ENCODE results near the gene DHRS1. TPM values are rescaled to one million over a fixed set of nuclear protein-coding genes. Genes with fewer than 3 reads are reported as not detected.

The DHRS1 gene
- total and polyA plus RNA-seq, 2 donors from 2014 or later, result 32.7 to 56.7 TPM

DNA sequence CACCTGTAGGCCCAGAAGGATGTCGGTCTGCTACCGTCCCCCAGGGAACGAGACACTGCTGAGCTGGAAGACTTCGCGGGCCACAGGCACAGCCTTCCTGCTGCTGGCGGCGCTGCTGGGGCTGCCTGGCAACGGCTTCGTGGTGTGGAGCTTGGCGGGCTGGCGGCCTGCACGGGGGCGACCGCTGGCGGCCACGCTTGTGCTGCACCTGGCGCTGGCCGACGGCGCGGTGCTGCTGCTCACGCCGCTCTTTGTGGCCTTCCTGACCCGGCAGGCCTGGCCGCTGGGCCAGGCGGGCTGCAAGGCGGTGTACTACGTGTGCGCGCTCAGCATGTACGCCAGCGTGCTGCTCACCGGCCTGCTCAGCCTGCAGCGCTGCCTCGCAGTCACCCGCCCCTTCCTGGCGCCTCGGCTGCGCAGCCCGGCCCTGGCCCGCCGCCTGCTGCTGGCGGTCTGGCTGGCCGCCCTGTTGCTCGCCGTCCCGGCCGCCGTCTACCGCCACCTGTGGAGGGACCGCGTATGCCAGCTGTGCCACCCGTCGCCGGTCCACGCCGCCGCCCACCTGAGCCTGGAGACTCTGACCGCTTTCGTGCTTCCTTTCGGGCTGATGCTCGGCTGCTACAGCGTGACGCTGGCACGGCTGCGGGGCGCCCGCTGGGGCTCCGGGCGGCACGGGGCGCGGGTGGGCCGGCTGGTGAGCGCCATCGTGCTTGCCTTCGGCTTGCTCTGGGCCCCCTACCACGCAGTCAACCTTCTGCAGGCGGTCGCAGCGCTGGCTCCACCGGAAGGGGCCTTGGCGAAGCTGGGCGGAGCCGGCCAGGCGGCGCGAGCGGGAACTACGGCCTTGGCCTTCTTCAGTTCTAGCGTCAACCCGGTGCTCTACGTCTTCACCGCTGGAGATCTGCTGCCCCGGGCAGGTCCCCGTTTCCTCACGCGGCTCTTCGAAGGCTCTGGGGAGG lies 11.3 kb upstream of the DHRS1 start, which contains the start of gene LTB4R:
Gene LTB4R, plus strand, starts transcription at position 857 of the 959 bp plus-strand sequence. CDS start 4,150 bp downstream, outside the sequence.
- intact Hi-C loops (cut with DNase I), result no loop called here
- FAIRE-seq (no peak), DNase-seq (peak; percentile 89 to 94 (median 90))
- no peaks in the 10 kb centered on the region for H3K9me3 ChIP-seq (ENCODE audit: control insufficient read depth in 2 of 3, insufficient read depth in 1 of 3, low read length in 3 of 3)
- H3K9ac ChIP-seq (ENCODE audit: low read length in 3 of 3), result peak within 1 kb of the TSS in 1 of 3 donors; percentile 30
- peaks cover 0 to 46% (median 38%) of the 10 kb centered on the region in 3 donors for H3K4me1 ChIP-seq (ENCODE audit: control insufficient read depth in 2 of 3, insufficient read depth in 2 of 3, low read depth in 1 of 3, low read length in 3 of 3)
- H3K27me3 ChIP-seq (ENCODE audit: control insufficient read depth, insufficient read depth, low read length), result peaks cover 3% of the 10 kb centered on the region
- H3K4me3 ChIP-seq (ENCODE audit: low read length in 3 of 3), result peak within 1 kb of the TSS in 2 of 3 donors; percentile 18 to 49
- peaks cover 0 to 11% (median 7%) of the 10 kb centered on the region in 3 donors for H3K36me3 ChIP-seq (ENCODE audit: control insufficient read depth in 2 of 3, insufficient read depth in 3 of 3, low read length in 3 of 3)
- TF ChIP-seq, protein P1, sequence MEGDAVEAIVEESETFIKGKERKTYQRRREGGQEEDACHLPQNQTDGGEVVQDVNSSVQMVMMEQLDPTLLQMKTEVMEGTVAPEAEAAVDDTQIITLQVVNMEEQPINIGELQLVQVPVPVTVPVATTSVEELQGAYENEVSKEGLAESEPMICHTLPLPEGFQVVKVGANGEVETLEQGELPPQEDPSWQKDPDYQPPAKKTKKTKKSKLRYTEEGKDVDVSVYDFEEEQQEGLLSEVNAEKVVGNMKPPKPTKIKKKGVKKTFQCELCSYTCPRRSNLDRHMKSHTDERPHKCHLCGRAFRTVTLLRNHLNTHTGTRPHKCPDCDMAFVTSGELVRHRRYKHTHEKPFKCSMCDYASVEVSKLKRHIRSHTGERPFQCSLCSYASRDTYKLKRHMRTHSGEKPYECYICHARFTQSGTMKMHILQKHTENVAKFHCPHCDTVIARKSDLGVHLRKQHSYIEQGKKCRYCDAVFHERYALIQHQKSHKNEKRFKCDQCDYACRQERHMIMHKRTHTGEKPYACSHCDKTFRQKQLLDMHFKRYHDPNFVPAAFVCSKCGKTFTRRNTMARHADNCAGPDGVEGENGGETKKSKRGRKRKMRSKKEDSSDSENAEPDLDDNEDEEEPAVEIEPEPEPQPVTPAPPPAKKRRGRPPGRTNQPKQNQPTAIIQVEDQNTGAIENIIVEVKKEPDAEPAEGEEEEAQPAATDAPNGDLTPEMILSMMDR (IDR thresholded peaks at IDR 0.05; ENCODE audit: borderline replicate concordance, extremely low read depth, insufficient read depth), result peak; percentile 7
- peak within 1 kb of the TSS; percentile 68 to 72 for H3K27ac ChIP-seq (ENCODE audit: low read depth in 2 of 2, low read length in 2 of 2)

DNA sequence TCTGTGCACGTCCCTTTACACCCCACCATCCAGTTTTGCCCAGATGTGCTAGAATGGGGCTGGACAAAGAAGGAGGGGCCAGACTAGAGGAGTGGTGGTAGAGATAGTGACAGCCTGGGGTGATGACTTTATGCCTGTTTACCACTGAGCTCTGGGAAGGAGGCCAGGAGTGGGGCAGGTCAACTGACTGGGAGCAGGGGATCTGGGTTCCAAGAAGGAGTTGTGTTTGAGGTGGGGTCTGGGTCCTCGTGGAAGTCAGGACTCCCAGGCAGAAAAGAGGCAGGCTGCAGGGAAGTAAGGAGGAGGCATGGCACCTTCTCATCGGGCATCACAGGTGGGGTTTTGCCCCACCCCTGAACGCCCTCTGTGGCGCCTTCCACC lies 10.7 kb upstream of the DHRS1 start:
- Histone ChIP-seq H3K4me3 (ENCODE audit: low read length in 3 of 3) (peak overlapping the region in 2 of 3 donors; percentile 18 to 49), H3K36me3 (ENCODE audit: control insufficient read depth in 2 of 3, insufficient read depth in 3 of 3, low read length in 3 of 3) (peaks cover under 1 to 17% (median 9%) of the 10 kb centered on the region in 3 donors), H3K27me3 (ENCODE audit: control insufficient read depth, insufficient read depth, low read length) (no peaks in the 10 kb centered on the region), H3K4me1 (ENCODE audit: control insufficient read depth in 2 of 3, insufficient read depth in 2 of 3, low read depth in 1 of 3, low read length in 3 of 3) (peaks cover 0 to 44% (median 38%) of the 10 kb centered on the region in 3 donors), H3K9me3 (ENCODE audit: control insufficient read depth in 2 of 3, insufficient read depth in 1 of 3, low read length in 3 of 3) (no peaks in the 10 kb centered on the region), H3K9ac (ENCODE audit: low read length in 3 of 3) (peak overlapping the region in 1 of 3 donors; percentile 17), H3K27ac (ENCODE audit: low read depth in 2 of 2, low read length in 2 of 2) (peak overlapping the region; percentile 68 to 72)
- FAIRE-seq (no peak), DNase-seq (no peak)
- TF ChIP-seq, protein P1 (IDR thresholded peaks at IDR 0.05; ENCODE audit: borderline replicate concordance, extremely low read depth, insufficient read depth), result no peak
- intact Hi-C loops (cut with DNase I), result no loop called here

GRCh38 chr14:24309538-24310264 lies 10.1 kb upstream of the DHRS1 start, which contains the start of gene LTB4R2:
TSS of gene LTB4R2 (plus strand) at chr14:24310140. CDS start at chr14:24310665, 525 bp downstream.
- intact Hi-C loops (cut with DNase I), result loop anchor here (10.0 kb wide), 1 partner anchor 55 kb away; no protein-coding TSS in a partner anchor
- peak within 1 kb of the TSS in 1 of 3 donors; percentile 17 for H3K9ac ChIP-seq (ENCODE audit: low read length in 3 of 3)
- no peaks in the 10 kb centered on the region for H3K27me3 ChIP-seq (ENCODE audit: control insufficient read depth, insufficient read depth, low read length)
- DNase-seq, result no peak
- TF ChIP-seq, protein P1 (IDR thresholded peaks at IDR 0.05; ENCODE audit: borderline replicate concordance, extremely low read depth, insufficient read depth), result no peak
- H3K36me3 ChIP-seq (ENCODE audit: control insufficient read depth in 2 of 3, insufficient read depth in 3 of 3, low read length in 3 of 3), result peaks cover 2 to 23% (median 15%) of the 10 kb centered on the region in 3 donors
- no peak for FAIRE-seq
- H3K4me1 ChIP-seq (ENCODE audit: control insufficient read depth in 2 of 3, insufficient read depth in 2 of 3, low read depth in 1 of 3, low read length in 3 of 3), result peaks cover 0 to 42% (median 38%) of the 10 kb centered on the region in 3 donors
- peak within 1 kb of the TSS; percentile 68 to 72 for H3K27ac ChIP-seq (ENCODE audit: low read depth in 2 of 2, low read length in 2 of 2)
- peak within 1 kb of the TSS in 2 of 3 donors; percentile 18 to 49 for H3K4me3 ChIP-seq (ENCODE audit: low read length in 3 of 3)
- no peaks in the 10 kb centered on the region for H3K9me3 ChIP-seq (ENCODE audit: control insufficient read depth in 2 of 3, insufficient read depth in 1 of 3, low read length in 3 of 3)

Data from kidney (tissue), 14 donors.